HUES48 (cell line): ENCODE data around the gene POU1F1.
"Not testable (repeated sequence)": the region's sequence is repeated elsewhere in the genome, so short reads cannot be mapped to it uniquely, and the experiment has no call there.

Source experiments
- H3K27ac ChIP-seq: one replicate; pipeline ENCODE4 v1.7.0; 2013; ENCODE audit warnings: low read depth, low read length, inconsistent platforms
- H3K27me3 ChIP-seq: 2 replicates; pipeline ENCODE4 v1.6.1; 2013; ENCODE audit warnings: mild to moderate bottlenecking, low read length; ENCODE audit not compliant: control insufficient read depth, insufficient read depth
- H3K36me3 ChIP-seq: 2 replicates; pipeline ENCODE4 v1.6.1; 2013; ENCODE audit warnings: low read length; ENCODE audit not compliant: control insufficient read depth, insufficient read depth
- H3K4me1 ChIP-seq: 2 replicates; pipeline ENCODE4 v1.6.1; 2013; ENCODE audit warnings: mild to moderate bottlenecking, low read length; ENCODE audit not compliant: control insufficient read depth, insufficient read depth
- H3K4me3 ChIP-seq: 2 replicates; pipeline ENCODE4 v1.5.1; 2013; ENCODE audit warnings: mild to moderate bottlenecking, low read depth, low read length
- H3K9ac ChIP-seq: 2 replicates; pipeline ENCODE4 v1.6.1; 2013; ENCODE audit warnings: mild to moderate bottlenecking, low read depth, low read length, moderate library complexity
- H3K9me3 ChIP-seq: 2 replicates; pipeline ENCODE4 v1.6.1; 2013; ENCODE audit warnings: low read length; ENCODE audit not compliant: control insufficient read depth, insufficient read depth

The POU1F1 gene

DNA sequence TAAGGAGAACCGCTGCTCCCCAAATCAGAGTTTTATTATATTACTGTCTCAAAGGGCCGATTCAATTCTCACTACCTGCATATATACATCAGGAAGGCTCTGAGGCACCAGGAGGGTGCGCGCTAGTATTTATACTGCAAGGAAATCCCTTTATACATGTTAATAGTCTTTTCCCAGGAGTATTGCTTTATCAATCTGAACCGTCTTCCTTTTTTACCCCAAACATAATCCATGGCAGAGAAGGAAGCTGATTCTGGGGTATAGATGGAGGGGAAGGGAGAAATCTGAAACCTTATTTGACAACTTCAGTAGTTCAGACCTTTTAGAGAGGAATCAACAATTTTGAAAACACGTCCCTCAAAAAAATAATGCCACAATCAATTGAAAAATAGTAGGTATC lies at the start of gene POU1F1:
POU1F1 (minus strand) TSS at position 101 of the 400 bp plus-strand sequence. CDS start 122 bp downstream, outside the sequence.
- Histone ChIP-seq H3K27me3 (no peaks in the 10 kb centered on the region), H3K9me3 (no peaks in the 10 kb centered on the region), H3K27ac (no peak within 1 kb of the TSS), H3K9ac (no peak within 1 kb of the TSS), H3K4me1 (no peaks in the 10 kb centered on the region), H3K4me3 (no peak within 1 kb of the TSS), H3K36me3 (no peaks in the 10 kb centered on the region)

DNA sequence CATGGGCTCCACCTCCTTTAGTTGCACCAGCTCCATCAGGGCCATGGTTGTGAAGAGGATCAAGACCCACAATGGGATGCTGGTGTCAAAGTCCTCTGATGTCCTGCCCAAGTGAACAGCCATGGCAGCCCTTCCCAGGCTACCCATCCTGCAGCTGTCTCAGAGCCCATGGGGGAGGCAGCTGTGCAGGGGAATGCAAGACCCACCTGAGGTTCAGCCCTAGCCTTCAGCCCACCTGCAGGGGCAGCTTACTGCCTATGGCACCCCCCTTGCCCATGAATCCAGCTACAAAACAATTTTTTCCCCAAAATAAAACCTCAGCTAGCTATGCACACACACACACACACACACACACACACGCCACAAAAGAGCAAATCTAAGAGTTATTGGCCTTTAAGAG lies 48.2 kb upstream of the POU1F1 start:
- no peaks in the 10 kb centered on the region for H3K36me3 ChIP-seq
- H3K9ac ChIP-seq = no peak overlapping the region
- no peaks in the 10 kb centered on the region for H3K9me3 ChIP-seq
- no peak overlapping the region for H3K4me3 ChIP-seq
- H3K27me3 ChIP-seq = no peaks in the 10 kb centered on the region
- no peak overlapping the region for H3K27ac ChIP-seq
- no peaks in the 10 kb centered on the region for H3K4me1 ChIP-seq

- Histone ChIP-seq H3K27ac (no peak overlapping the region), H3K27me3 (no peaks in the 10 kb centered on the region), H3K9ac (no peak overlapping the region), H3K4me3 (no peak overlapping the region), H3K9me3 (no peaks in the 10 kb centered on the region), H3K36me3 (no peaks in the 10 kb centered on the region), H3K4me1 (no peaks in the 10 kb centered on the region)
Observed at GRCh38 chr3:87320756-87321626, 44.6 kb upstream of the POU1F1 start.

- H3K4me1 ChIP-seq = no peaks in the 10 kb centered on the region
- no peaks in the 10 kb centered on the region for H3K9me3 ChIP-seq
- H3K27me3 ChIP-seq = no peaks in the 10 kb centered on the region
- no peaks in the 10 kb centered on the region for H3K36me3 ChIP-seq
- H3K4me3 ChIP-seq = no peak overlapping the region
- no peak overlapping the region for H3K9ac ChIP-seq
- H3K27ac ChIP-seq = no peak overlapping the region
Observed at GRCh38 chr3:87318617-87319021, 42.2 kb upstream of the POU1F1 start.

DNA sequence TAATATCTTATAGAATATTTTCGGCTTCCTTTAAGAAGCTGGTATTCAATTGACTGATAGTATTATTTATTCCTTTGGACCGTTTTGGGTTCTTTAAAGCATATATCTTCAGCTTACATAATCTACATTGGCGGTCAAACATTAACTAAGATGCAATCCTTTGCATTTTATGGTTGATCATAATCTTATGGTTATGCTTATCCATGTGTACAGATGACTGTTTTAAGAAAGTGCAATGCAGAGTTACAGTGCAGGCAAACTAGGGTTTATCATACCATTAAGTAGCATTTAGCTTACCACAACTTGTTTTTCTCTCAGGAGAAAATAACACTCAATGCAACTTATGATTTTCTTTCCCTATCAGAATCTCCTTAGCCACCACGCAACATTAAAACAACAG lies 41.4 kb upstream of the POU1F1 start:
- H3K36me3 ChIP-seq = no peaks in the 10 kb centered on the region
- H3K27ac ChIP-seq = no peak overlapping the region
- no peak overlapping the region for H3K9ac ChIP-seq
- no peak overlapping the region for H3K4me3 ChIP-seq
- no peaks in the 10 kb centered on the region for H3K9me3 ChIP-seq
- no peaks in the 10 kb centered on the region for H3K27me3 ChIP-seq
- H3K4me1 ChIP-seq = no peaks in the 10 kb centered on the region

GRCh38 chr3:87313641-87314040 lies 37.3 kb upstream of the POU1F1 start:
- H3K4me1 ChIP-seq = no peaks in the 10 kb centered on the region; the same call in 1 of the 2 replicates
- no peak overlapping the region for H3K4me3 ChIP-seq
- no peaks in the 10 kb centered on the region for H3K27me3 ChIP-seq
- H3K9ac ChIP-seq = no peak overlapping the region
- no peak overlapping the region for H3K27ac ChIP-seq
- H3K36me3 ChIP-seq = no peaks in the 10 kb centered on the region
- no peaks in the 10 kb centered on the region for H3K9me3 ChIP-seq

GRCh38 chr3:87311309-87311708 lies 34.9 kb upstream of the POU1F1 start:
- no peak overlapping the region for H3K27ac ChIP-seq
- no peaks in the 10 kb centered on the region for H3K36me3 ChIP-seq
- no peaks in the 10 kb centered on the region for H3K27me3 ChIP-seq

GRCh38 chr3:87309601-87310000 lies 33.2 kb upstream of the POU1F1 start:
- Histone ChIP-seq H3K9ac (no peak overlapping the region), H3K9me3 (no peaks in the 10 kb centered on the region), H3K4me3 (no peak overlapping the region), H3K36me3 (no peaks in the 10 kb centered on the region), H3K27ac (no peak overlapping the region), H3K4me1 (no peaks in the 10 kb centered on the region; the same call in 1 of the 2 replicates), H3K27me3 (no peaks in the 10 kb centered on the region)

More at GRCh38 chr3:87311309-87311708, 34.9 kb upstream of the POU1F1 start:
- no peak overlapping the region for H3K4me3 ChIP-seq
- no peaks in the 10 kb centered on the region for H3K9me3 ChIP-seq
- H3K4me1 ChIP-seq = no peaks in the 10 kb centered on the region; the same call in 1 of the 2 replicates
- no peak overlapping the region for H3K9ac ChIP-seq

GRCh38 chr3:87307805-87308204 lies 31.4 kb upstream of the POU1F1 start:
- Histone ChIP-seq H3K9ac (no peak overlapping the region), H3K9me3 (no peaks in the 10 kb centered on the region), H3K4me3 (no peak overlapping the region), H3K27me3 (no peaks in the 10 kb centered on the region), H3K36me3 (no peaks in the 10 kb centered on the region), H3K4me1 (no peaks in the 10 kb centered on the region; the same call in 1 of the 2 replicates), H3K27ac (no peak overlapping the region)

GRCh38 chr3:87305517-87305916 lies 29.1 kb upstream of the POU1F1 start:
- no peaks in the 10 kb centered on the region for H3K9me3 ChIP-seq
- no peak overlapping the region for H3K27ac ChIP-seq
- H3K36me3 ChIP-seq = no peaks in the 10 kb centered on the region
- no peaks in the 10 kb centered on the region; the same call in 1 of the 2 replicates for H3K4me1 ChIP-seq
- H3K27me3 ChIP-seq = no peaks in the 10 kb centered on the region
- H3K9ac ChIP-seq = no peak overlapping the region
- no peak overlapping the region for H3K4me3 ChIP-seq

GRCh38 chr3:87305031-87305430 lies 28.6 kb upstream of the POU1F1 start:
- not testable (repeated sequence) for H3K36me3 ChIP-seq, H3K9me3 ChIP-seq, H3K9ac ChIP-seq, H3K4me3 ChIP-seq, H3K27me3 ChIP-seq, H3K27ac ChIP-seq, H3K4me1 ChIP-seq
